Measurements from ENCODE around the gene GTPBP8.

GRCh38 chr3:113021471-113021870 lies 30.7 kb downstream of the GTPBP8 start:
- TF ChIP-seq CTCF (IDR thresholded peaks at IDR 0.05): no peak
- TF ChIP-seq POLR2AphosphoS5 (IDR thresholded peaks at IDR 0.05): no peak
- TF ChIP-seq POLR2A (IDR thresholded peaks at IDR 0.05): no peak
- no peak for TF ChIP-seq EP300 (IDR thresholded peaks at IDR 0.05)
